HepG2 (cell line): ENCODE results near the gene CKS1B. TPM values are rescaled to one million over a fixed set of nuclear protein-coding genes. Genes with fewer than 3 reads are reported as not detected.

Experiments used
- ATF7 ChIP-seq, 2 experiments: fragments of 450-650 bp in 1 of 2; sonication (generic) in 1 of 2; formaldehyde crosslinking in 1 of 2; IDR thresholded peaks; 2 replicates each; pipeline versions ENCODE4 v1.4.0 to v1.6.1; 2016 to 2020; ENCODE audit warnings: antibody characterized with exemption in 1 of 2, mild to moderate bottlenecking in 1 of 2, missing genetic modification reagents in 1 of 2
- BCL3 ChIP-seq: sonication (generic); formaldehyde crosslinking; IDR thresholded peaks from 2 replicates; pipeline ENCODE4 v1.5.1; 2020; ENCODE audit warnings: mild to moderate bottlenecking, missing genetic modification reagents, moderate library complexity
- GABPA ChIP-seq, 2 experiments: IDR thresholded peaks; 2 replicates each; pipeline ENCODE4 v1.6.1; 2011 to 2016; ENCODE audit warnings: low read depth in 2 of 2, low read length in 1 of 2, missing biosample characterization in 1 of 2, missing genetic modification characterization in 1 of 2
- HDAC1 ChIP-seq: sonication (generic); formaldehyde crosslinking; IDR thresholded peaks from 2 replicates; pipeline ENCODE4 v1.5.1; 2020; ENCODE audit warnings: mild to moderate bottlenecking, missing genetic modification reagents
- MEF2D ChIP-seq: sonication (generic); formaldehyde crosslinking; IDR thresholded peaks from 2 replicates; pipeline ENCODE4 v1.5.1; 2020; ENCODE audit warnings: mild to moderate bottlenecking, missing genetic modification reagents
- PCBP1 ChIP-seq: fragments of 200-400 bp; formaldehyde crosslinking; IDR thresholded peaks from 2 replicates; pipeline ENCODE4 v1.6.1; 2017; ENCODE audit warnings: mild to moderate bottlenecking, low read depth, low read length, borderline replicate concordance
- WIZ ChIP-seq: sonication (generic); formaldehyde crosslinking; IDR thresholded peaks from 2 replicates; pipeline ENCODE4 v1.5.1; 2020; ENCODE audit warnings: mild to moderate bottlenecking, missing genetic modification reagents
- ZNF431 ChIP-seq: sonication (generic); formaldehyde crosslinking; IDR thresholded peaks from 2 replicates; pipeline ENCODE4 v1.9.0; 2022; ENCODE audit warnings: missing genetic modification reagents, low read depth, mild to moderate bottlenecking, borderline replicate concordance
- ZNF841 ChIP-seq: sonication (generic); formaldehyde crosslinking; IDR thresholded peaks from 2 replicates; pipeline ENCODE4 v1.8.1; 2023; ENCODE audit warnings: missing genetic modification reagents, borderline replicate concordance
- ZSCAN29 ChIP-seq: sonication (generic); formaldehyde crosslinking; conservative IDR thresholded peaks from 2 replicates; pipeline ENCODE4 v1.4.0; 2020; ENCODE audit warnings: mild to moderate bottlenecking, missing genetic modification reagents
- polyA plus RNA-seq, 8 experiments: library from polyadenylated mRNA; depleted of rRNA in 3 of 8; stranded (reverse) in 7 of 8; unstranded in 1 of 8; fragments of >200 nt; fragmentation: Illumina TruSeq in 4 of 8; extraction: Trizol in 4 of 8; gene quantifications; 2 replicates each; pipeline versions ENCODE4 v1.2.1 to v1.2.3, GENCODE V29; 2011 to 2016; ENCODE audit warnings: low read depth in 4 of 8, missing spikeins in 1 of 8, mixed read lengths in 1 of 8; ENCODE audit not compliant: insufficient read depth in 1 of 8
- total RNA-seq, 5 experiments: library from RNA; depleted of rRNA; stranded (reverse); fragments of >200 nt; fragmentation: Illumina TruSeq; extraction: Trizol; gene quantifications; 2 replicates each; pipeline ENCODE4 v1.2.3, GENCODE V29; 2016; ENCODE audit warnings: low read depth in 1 of 5
- TF ChIP-seq, protein P1 (sequence below): sonication (generic); formaldehyde crosslinking; IDR thresholded peaks from 2 replicates; pipeline ENCODE4 v1.5.0; 2020; ENCODE audit warnings: missing genetic modification reagents, mild to moderate bottlenecking, borderline replicate concordance
- TF ChIP-seq, protein P2 (sequence below): sonication (generic); formaldehyde crosslinking; IDR thresholded peaks from 2 replicates; pipeline ENCODE4 v1.5.0; 2020; ENCODE audit warnings: missing genetic modification reagents
- TF ChIP-seq, protein P3 (sequence below), 2 experiments: IDR thresholded peaks; 2 replicates each; pipeline ENCODE4 v1.6.1; 2011 to 2012; ENCODE audit warnings: low read length in 2 of 2, borderline replicate concordance in 1 of 2, low read depth in 1 of 2, mild to moderate bottlenecking in 1 of 2, moderate library complexity in 1 of 2
- TF ChIP-seq, protein P4 (sequence below): sonication (generic); formaldehyde crosslinking; IDR thresholded peaks from 2 replicates; pipeline ENCODE4 v1.8.1; 2023; ENCODE audit warnings: missing genetic modification reagents, mild to moderate bottlenecking, borderline replicate concordance

CKS1B gene
- total and polyA plus RNA-seq, 2 of the 13 experiments (the other 11 are each of a cell fraction or from before 2014, with no cell fraction given): 217 to 222 TPM

DNA sequence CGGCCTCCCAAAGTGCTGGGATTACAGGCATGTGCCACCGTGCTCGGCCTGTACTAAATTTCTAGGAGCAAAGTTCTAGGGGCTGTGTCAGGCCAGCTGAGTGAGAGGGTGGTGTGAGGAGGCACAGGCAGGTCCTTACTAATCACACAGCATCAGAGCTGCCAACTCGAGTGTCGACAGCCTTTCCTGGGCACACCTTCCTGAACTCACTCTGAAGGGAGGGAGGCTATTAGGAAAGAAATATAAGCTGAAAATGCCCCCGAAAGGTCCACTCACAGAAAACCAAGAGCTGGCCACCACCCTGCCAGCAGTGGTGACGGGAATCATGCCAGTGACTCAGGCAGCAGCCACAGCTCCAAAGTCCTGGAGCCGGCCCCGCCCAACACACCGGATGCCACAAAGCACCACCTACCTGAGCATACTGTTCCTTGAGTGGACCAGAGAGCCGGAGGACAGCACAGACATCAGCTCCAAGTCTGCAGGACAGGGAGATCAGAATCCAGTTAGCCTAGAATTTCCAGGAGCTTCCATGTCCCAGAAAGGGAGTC, 42.5 kb upstream of the CKS1B start (continued):
- TF ChIP-seq, protein P1, sequence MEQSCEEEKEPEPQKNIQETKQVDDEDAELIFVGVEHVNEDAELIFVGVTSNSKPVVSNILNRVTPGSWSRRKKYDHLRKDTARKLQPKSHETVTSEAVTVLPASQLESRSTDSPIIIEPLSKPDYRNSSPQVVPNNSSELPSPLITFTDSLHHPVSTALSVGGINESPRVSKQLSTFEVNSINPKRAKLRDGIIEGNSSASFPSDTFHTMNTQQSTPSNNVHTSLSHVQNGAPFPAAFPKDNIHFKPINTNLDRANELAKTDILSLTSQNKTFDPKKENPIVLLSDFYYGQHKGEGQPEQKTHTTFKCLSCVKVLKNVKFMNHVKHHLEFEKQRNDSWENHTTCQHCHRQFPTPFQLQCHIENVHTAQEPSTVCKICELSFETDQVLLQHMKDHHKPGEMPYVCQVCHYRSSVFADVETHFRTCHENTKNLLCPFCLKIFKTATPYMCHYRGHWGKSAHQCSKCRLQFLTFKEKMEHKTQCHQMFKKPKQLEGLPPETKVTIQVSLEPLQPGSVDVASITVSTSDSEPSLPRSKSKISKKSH: no peak
- no peak for TF ChIP-seq ZNF841 (CRISPR knock-in tag)
- no peak for TF ChIP-seq WIZ (CRISPR knock-in tag)
- TF ChIP-seq, protein P2, sequence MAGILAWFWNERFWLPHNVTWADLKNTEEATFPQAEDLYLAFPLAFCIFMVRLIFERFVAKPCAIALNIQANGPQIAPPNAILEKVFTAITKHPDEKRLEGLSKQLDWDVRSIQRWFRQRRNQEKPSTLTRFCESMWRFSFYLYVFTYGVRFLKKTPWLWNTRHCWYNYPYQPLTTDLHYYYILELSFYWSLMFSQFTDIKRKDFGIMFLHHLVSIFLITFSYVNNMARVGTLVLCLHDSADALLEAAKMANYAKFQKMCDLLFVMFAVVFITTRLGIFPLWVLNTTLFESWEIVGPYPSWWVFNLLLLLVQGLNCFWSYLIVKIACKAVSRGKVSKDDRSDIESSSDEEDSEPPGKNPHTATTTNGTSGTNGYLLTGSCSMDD: no peak
- no peak for TF ChIP-seq ATF7 (IDR thresholded peaks at IDR 0.05)
- no peak for TF ChIP-seq ATF7 (CRISPR knock-in tag; IDR thresholded peaks at IDR 0.05)
- TF ChIP-seq, protein P3, sequence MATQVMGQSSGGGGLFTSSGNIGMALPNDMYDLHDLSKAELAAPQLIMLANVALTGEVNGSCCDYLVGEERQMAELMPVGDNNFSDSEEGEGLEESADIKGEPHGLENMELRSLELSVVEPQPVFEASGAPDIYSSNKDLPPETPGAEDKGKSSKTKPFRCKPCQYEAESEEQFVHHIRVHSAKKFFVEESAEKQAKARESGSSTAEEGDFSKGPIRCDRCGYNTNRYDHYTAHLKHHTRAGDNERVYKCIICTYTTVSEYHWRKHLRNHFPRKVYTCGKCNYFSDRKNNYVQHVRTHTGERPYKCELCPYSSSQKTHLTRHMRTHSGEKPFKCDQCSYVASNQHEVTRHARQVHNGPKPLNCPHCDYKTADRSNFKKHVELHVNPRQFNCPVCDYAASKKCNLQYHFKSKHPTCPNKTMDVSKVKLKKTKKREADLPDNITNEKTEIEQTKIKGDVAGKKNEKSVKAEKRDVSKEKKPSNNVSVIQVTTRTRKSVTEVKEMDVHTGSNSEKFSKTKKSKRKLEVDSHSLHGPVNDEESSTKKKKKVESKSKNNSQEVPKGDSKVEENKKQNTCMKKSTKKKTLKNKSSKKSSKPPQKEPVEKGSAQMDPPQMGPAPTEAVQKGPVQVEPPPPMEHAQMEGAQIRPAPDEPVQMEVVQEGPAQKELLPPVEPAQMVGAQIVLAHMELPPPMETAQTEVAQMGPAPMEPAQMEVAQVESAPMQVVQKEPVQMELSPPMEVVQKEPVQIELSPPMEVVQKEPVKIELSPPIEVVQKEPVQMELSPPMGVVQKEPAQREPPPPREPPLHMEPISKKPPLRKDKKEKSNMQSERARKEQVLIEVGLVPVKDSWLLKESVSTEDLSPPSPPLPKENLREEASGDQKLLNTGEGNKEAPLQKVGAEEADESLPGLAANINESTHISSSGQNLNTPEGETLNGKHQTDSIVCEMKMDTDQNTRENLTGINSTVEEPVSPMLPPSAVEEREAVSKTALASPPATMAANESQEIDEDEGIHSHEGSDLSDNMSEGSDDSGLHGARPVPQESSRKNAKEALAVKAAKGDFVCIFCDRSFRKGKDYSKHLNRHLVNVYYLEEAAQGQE (IDR thresholded peaks at IDR 0.05; ENCODE audit: borderline replicate concordance in 1 of 2, low read depth in 1 of 2, low read length in 2 of 2): no peak
- TF ChIP-seq ZSCAN29 (CRISPR knock-in tag): 0 out of 2 replicates have a peak, but pooled peaks have one; percentile 64
- no peak for TF ChIP-seq PCBP1
- 0 out of 2 replicates have a peak, but pooled peaks have one; percentile 36 for TF ChIP-seq BCL3 (CRISPR knock-in tag)
- peak; percentile 69 for TF ChIP-seq HDAC1 (CRISPR knock-in tag)
- no peak for TF ChIP-seq GABPA (IDR thresholded peaks at IDR 0.05; ENCODE audit: low read depth, low read length)
- TF ChIP-seq GABPA (CRISPR knock-in tag; IDR thresholded peaks at IDR 0.05; ENCODE audit: low read depth): peak; percentile 56; the same call in 1 of the 2 replicates
- TF ChIP-seq, protein P4, sequence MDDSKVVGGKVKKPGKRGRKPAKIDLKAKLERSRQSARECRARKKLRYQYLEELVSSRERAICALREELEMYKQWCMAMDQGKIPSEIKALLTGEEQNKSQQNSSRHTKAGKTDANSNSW (CRISPR knock-in tag): no peak
- TF ChIP-seq MEF2D (CRISPR knock-in tag): no peak
- no peak for TF ChIP-seq ZNF431 (CRISPR knock-in tag)
